Ovary (tissue), 9 donors: ENCODE measurements around the gene ABCC1. TPM values are rescaled to one million over a fixed set of nuclear protein-coding genes. Genes with fewer than 3 reads are reported as not detected.

Experiments
- DNase-seq, 5 donors: peaks; one replicate each; pipeline ENCODE4 v3.0.0-alpha.2; 2019 to 2020
- H3K27ac ChIP-seq, 2 donors: fragments of 200-600 bp; one replicate each; pipeline versions ENCODE4 v1.5.1 to v1.8.0; 2019 to 2022
- H3K27me3 ChIP-seq: fragments of 200-600 bp; one replicate; pipeline ENCODE4 v1.8.0; 2022
- H3K36me3 ChIP-seq: fragments of 200-600 bp; sonication (generic); one replicate; pipeline ENCODE4 v1.5.1; 2019
- H3K4me1 ChIP-seq: one replicate; pipeline ENCODE4 v1.8.1; 2013; ENCODE audit warnings: mild to moderate bottlenecking, moderate library complexity; ENCODE audit not compliant: insufficient read depth
- H3K4me3 ChIP-seq: fragments of 200-600 bp; sonication (generic); one replicate; pipeline ENCODE4 v1.5.1; 2017
- H3K9me3 ChIP-seq, 2 donors: fragments of 200-600 bp in 1 of 2; sonication (generic) in 1 of 2; one replicate each; pipeline versions ENCODE4 v1.5.1 to v1.8.1; 2013 to 2019; ENCODE audit warnings: mild to moderate bottlenecking in 1 of 2, moderate library complexity in 1 of 2
- EP300 ChIP-seq: sonication (generic); formaldehyde crosslinking; IDR thresholded peaks from one replicate; pipeline ENCODE4 v1.6.1; 2017; ENCODE audit warnings: antibody characterized with exemption
- POLR2A ChIP-seq: fragments of 450-650 bp; IDR thresholded peaks from one replicate; pipeline ENCODE4 v1.6.1; 2017; ENCODE audit warnings: antibody characterized with exemption, mild to moderate bottlenecking, moderate library complexity
- WGBS, 3 donors: extraction: QIAGEN DNeasy Blood & Tissue Kit in 1 of 3; methylation state at CpG; one replicate each; pipeline versions ENCODE4 v1.1.5 to v1.1.7; 2013 to 2017; 5-methylcytosine and 5-hydroxymethylcytosine counted together
- intact Hi-C, 4 donors: fragments of 100-400 bp; cut with DNase I; formaldehyde crosslinking; loops; one replicate each; pipeline versions ENCODE4 v1.11.0 to v1.15.1; 2022 to 2023
- polyA plus RNA-seq, 2 donors: library from polyadenylated mRNA; stranded (reverse); fragments of 200-250 nt in 1 of 2; fragments of 350-450 nt in 1 of 2; fragmentation: Illumina TruSeq in 1 of 2; extraction: RNeasy Lipid Tissue Mini Kit (QIAGEN cat#74804) in 1 of 2; gene quantifications; one replicate each; pipeline ENCODE4 v1.2.3, GENCODE V29; 2013 to 2014
- total RNA-seq, 7 donors: library from RNA; depleted of rRNA in 2 of 7; stranded (reverse); fragments of >200 nt in 2 of 7; fragmentation: NEBNext Ultra II Directional in 3 of 7; extraction: Animal tissue kit (Norgen Biotek cat#: 25700) in 3 of 7; gene quantifications; one replicate each; pipeline versions ENCODE4 v1.1.0 to v1.2.4, GENCODE V29; 2016 to 2023
- TF ChIP-seq, protein P1 (sequence below), 3 donors: fragments of 450-650 bp in 2 of 3; fragments of 200-600 bp in 1 of 3; IDR thresholded peaks; one replicate each; pipeline versions ENCODE4 v1.5.1 to v1.8.0; 2016 to 2022; ENCODE audit warnings: antibody characterized with exemption in 3 of 3, mild to moderate bottlenecking in 1 of 3
- donor health status: DM: no; HTN: no; CAD: no; lungs with moderate emphysema.
- donor health status: DM: no; HTN: no; CAD: no.
- donor health status: Bipolar disorder and iron deficiency.
- donor health status: DM: yes; HTN: yes; CAD: no.
- donor health status: DM: no; HTN: no; CAD: no.
- donor health status: DM: yes; HTN: yes; CAD: no.

The ABCC1 gene
- total and polyA plus RNA-seq, 9 donors = 10.0 to 31.1 (median 20.9) TPM

GRCh38 chr16:16120044-16120381 lies 170.6 kb downstream of the ABCC1 start:
- TF ChIP-seq, protein P1, sequence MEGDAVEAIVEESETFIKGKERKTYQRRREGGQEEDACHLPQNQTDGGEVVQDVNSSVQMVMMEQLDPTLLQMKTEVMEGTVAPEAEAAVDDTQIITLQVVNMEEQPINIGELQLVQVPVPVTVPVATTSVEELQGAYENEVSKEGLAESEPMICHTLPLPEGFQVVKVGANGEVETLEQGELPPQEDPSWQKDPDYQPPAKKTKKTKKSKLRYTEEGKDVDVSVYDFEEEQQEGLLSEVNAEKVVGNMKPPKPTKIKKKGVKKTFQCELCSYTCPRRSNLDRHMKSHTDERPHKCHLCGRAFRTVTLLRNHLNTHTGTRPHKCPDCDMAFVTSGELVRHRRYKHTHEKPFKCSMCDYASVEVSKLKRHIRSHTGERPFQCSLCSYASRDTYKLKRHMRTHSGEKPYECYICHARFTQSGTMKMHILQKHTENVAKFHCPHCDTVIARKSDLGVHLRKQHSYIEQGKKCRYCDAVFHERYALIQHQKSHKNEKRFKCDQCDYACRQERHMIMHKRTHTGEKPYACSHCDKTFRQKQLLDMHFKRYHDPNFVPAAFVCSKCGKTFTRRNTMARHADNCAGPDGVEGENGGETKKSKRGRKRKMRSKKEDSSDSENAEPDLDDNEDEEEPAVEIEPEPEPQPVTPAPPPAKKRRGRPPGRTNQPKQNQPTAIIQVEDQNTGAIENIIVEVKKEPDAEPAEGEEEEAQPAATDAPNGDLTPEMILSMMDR (IDR thresholded peaks at IDR 0.05) = no peak
- TF ChIP-seq EP300 (no peak), POLR2A (no peak)
- no peak for DNase-seq
- 87 to 90% (median 89%) methylated on average over 8 of the region's 8 CpGs for WGBS, 3 donors
- Histone ChIP-seq H3K4me3 (no peak overlapping the region), H3K36me3 (no peaks in the 10 kb centered on the region), H3K4me1 (no peaks in the 10 kb centered on the region), H3K9me3 (no peaks in the 10 kb centered on the region), H3K27me3 (no peaks in the 10 kb centered on the region), H3K27ac (no peak overlapping the region)
- intact Hi-C loops = loop anchor here in 3 of 4 donors (10.0 kb wide), 3 partner anchors 95 to 365 kb away; no protein-coding TSS in a partner anchor

- Histone ChIP-seq H3K27ac (no peak overlapping the region), H3K4me3 (no peak overlapping the region), H3K4me1 (no peaks in the 10 kb centered on the region), H3K36me3 (no peaks in the 10 kb centered on the region), H3K9me3 (no peaks in the 10 kb centered on the region), H3K27me3 (no peaks in the 10 kb centered on the region)
- TF ChIP-seq POLR2A (no peak), EP300 (no peak)
- TF ChIP-seq, protein P1 (IDR thresholded peaks at IDR 0.05) = no peak
- WGBS, 3 donors = 77 to 79% (median 78%) methylated on average over 17 of the region's 17 CpGs
- intact Hi-C loops = loop anchor here in 3 of 4 donors (10.0 kb wide), 3 partner anchors 96 to 366 kb away; no protein-coding TSS in a partner anchor
- no peak for DNase-seq
Observed at GRCh38 chr16:16120382-16121184, 171.2 kb downstream of the ABCC1 start.

GRCh38 chr16:16121185-16121727 lies 171.8 kb downstream of the ABCC1 start:
- Histone ChIP-seq H3K4me3 (no peak overlapping the region), H3K4me1 (no peaks in the 10 kb centered on the region), H3K36me3 (no peaks in the 10 kb centered on the region), H3K27ac (no peak overlapping the region), H3K9me3 (no peaks in the 10 kb centered on the region), H3K27me3 (no peaks in the 10 kb centered on the region)
- TF ChIP-seq EP300 (no peak), POLR2A (no peak)
- TF ChIP-seq, protein P1 (IDR thresholded peaks at IDR 0.05) = no peak
- WGBS, 3 donors = 79 to 84% (median 81%) methylated on average over 6 of the region's 6 CpGs
- no peak for DNase-seq
- intact Hi-C loops = loop anchor here in 3 of 4 donors (10.0 kb wide), 3 partner anchors 96 to 366 kb away; no protein-coding TSS in a partner anchor

GRCh38 chr16:16122264-16122663 lies 172.8 kb downstream of the ABCC1 start:
- intact Hi-C loops = loop anchor here in 3 of 4 donors (10.0 kb wide), 3 partner anchors 97 to 367 kb away; no protein-coding TSS in a partner anchor
- H3K4me3 ChIP-seq = no peak overlapping the region
- no peaks in the 10 kb centered on the region for H3K9me3 ChIP-seq
- no peaks in the 10 kb centered on the region for H3K36me3 ChIP-seq
- H3K4me1 ChIP-seq = no peaks in the 10 kb centered on the region
- no peaks in the 10 kb centered on the region for H3K27me3 ChIP-seq
- DNase-seq = no peak
- TF ChIP-seq POLR2A (no peak), EP300 (no peak)
- TF ChIP-seq, protein P1 (IDR thresholded peaks at IDR 0.05) = no peak
- WGBS, 3 donors = 97 to 99% (median 98%) methylated on average over 12 of the region's 12 CpGs
- H3K27ac ChIP-seq = no peak overlapping the region
